Keratinocyte (primary cell): Measurements from ENCODE around the gene FCER1G. TPM values are rescaled to one million over a fixed set of nuclear protein-coding genes. Genes with fewer than 3 reads are reported as not detected.

Source experiments
- DNase-seq: peaks from one replicate; pipeline ENCODE4 v3.0.0-alpha.2; 2011; ENCODE audit warnings: low read depth, missing footprints, low spot score
- FAIRE-seq: peaks from 2 replicates; lab custom pipeline; 2011; peaks lifted over from hg19 to GRCh38; lab: Jason Lieb, UNC
- H2AFZ ChIP-seq: 2 replicates; pipeline ENCODE4 v1.6.0; 2012; ENCODE audit warnings: low read length, control low read depth, inconsistent platforms; ENCODE audit not compliant: control insufficient read depth
- H3K27ac ChIP-seq: 2 replicates; pipeline ENCODE4 v1.5.1; 2011; ENCODE audit warnings: low read length; ENCODE audit not compliant: control insufficient read depth, insufficient read depth
- H3K27me3 ChIP-seq: 3 replicates; pipeline ENCODE4 v1.6.0; 2011; ENCODE audit warnings: low read length; ENCODE audit not compliant: control insufficient read depth, insufficient read depth; ENCODE audit errors: extremely low read depth
- H3K36me3 ChIP-seq, 2 experiments: 2 replicates in 1 of 2; 3 replicates in 1 of 2; pipeline ENCODE4 v1.5.1; 2011; ENCODE audit warnings: low read length in 2 of 2, mild to moderate bottlenecking in 1 of 2; ENCODE audit not compliant: control insufficient read depth in 2 of 2, insufficient read depth in 2 of 2; ENCODE audit errors: extremely low read depth in 1 of 2
- H3K4me1 ChIP-seq: 3 replicates; pipeline ENCODE4 v1.5.1; 2011; ENCODE audit warnings: low read length; ENCODE audit not compliant: control insufficient read depth, insufficient read depth; ENCODE audit errors: extremely low read depth
- H3K4me2 ChIP-seq: 3 replicates; pipeline ENCODE4 v1.6.0; 2011; ENCODE audit warnings: low read depth, low read length; ENCODE audit not compliant: control insufficient read depth, insufficient read depth; ENCODE audit errors: extremely low read depth
- H3K4me3 ChIP-seq, 3 experiments: fragments of 200-600 bp in 1 of 3; sonication (generic) in 1 of 3; 2 replicates in 2 of 3; 3 replicates in 1 of 3; pipeline ENCODE4 v1.5.1; 2011 to 2016; ENCODE audit warnings: low read length in 3 of 3, mild to moderate bottlenecking in 3 of 3, control low read depth in 2 of 3, inconsistent platforms in 1 of 3, low read depth in 1 of 3, mixed read lengths in 1 of 3, mixed run types in 1 of 3, moderate library complexity in 1 of 3; ENCODE audit not compliant: control insufficient read depth in 2 of 3, insufficient read depth in 2 of 3; ENCODE audit errors: extremely low read depth in 1 of 3
- H3K79me2 ChIP-seq: 2 replicates; pipeline ENCODE4 v1.6.0; 2012; ENCODE audit warnings: low read length; ENCODE audit not compliant: control insufficient read depth, insufficient read depth
- H3K9ac ChIP-seq: 3 replicates; pipeline ENCODE4 v1.6.0; 2011; ENCODE audit warnings: low read length; ENCODE audit not compliant: control insufficient read depth, insufficient read depth; ENCODE audit errors: extremely low read depth
- H3K9me1 ChIP-seq: 3 replicates; pipeline ENCODE4 v1.6.0; 2011; ENCODE audit warnings: low read length; ENCODE audit not compliant: control insufficient read depth, insufficient read depth; ENCODE audit errors: extremely low read depth
- H3K9me3 ChIP-seq: 2 replicates; pipeline ENCODE4 v1.5.1; 2012; ENCODE audit warnings: low read depth, low read length; ENCODE audit not compliant: control insufficient read depth
- H4K20me1 ChIP-seq: 3 replicates; pipeline ENCODE4 v1.6.0; 2011; ENCODE audit warnings: low read length; ENCODE audit not compliant: control insufficient read depth, insufficient read depth; ENCODE audit errors: extremely low read depth
- EZH2 ChIP-seq: IDR thresholded peaks from one replicate; pipeline ENCODE4 v1.6.1; 2012; ENCODE audit warnings: inconsistent platforms, mild to moderate bottlenecking, low read length, moderate library complexity
- dilution Hi-C: fragments of 300-500 bp; cut with MboI; formaldehyde crosslinking; loops from one replicate; pipeline ENCODE4 v1.7.0; 2020; ENCODE audit warnings: low sequenced_read_pairs; ENCODE audit not compliant: extremely low pct_ligation_motif_present
- polyA plus RNA-seq, 5 experiments: library from polyadenylated mRNA; depleted of rRNA in 3 of 5; stranded (reverse) in 3 of 5; stranded (forward) in 1 of 5; unstranded in 1 of 5; fragments of >200 nt; gene quantifications; 1 replicate in 1 of 5; 2 replicates in 3 of 5; 3 replicates in 1 of 5; pipeline versions ENCODE4 v1.2.1 to v1.2.3, GENCODE V29; 2011 to 2012; ENCODE audit warnings: missing spikeins in 2 of 5, low read depth in 1 of 5, low replicate concordance in 1 of 5
- TF ChIP-seq, protein P1 (sequence below), 3 experiments: IDR thresholded peaks in 1 of 3; conservative IDR thresholded peaks in 1 of 3; optimal IDR thresholded peaks in 1 of 3; 2 replicates in 2 of 3; 3 replicates in 1 of 3; pipeline versions ENCODE3 to v1.5.1; 2011; ENCODE audit warnings: low read length in 3 of 3, mild to moderate bottlenecking in 3 of 3, moderate library complexity in 2 of 3, control low read depth in 1 of 3, inconsistent platforms in 1 of 3; ENCODE audit not compliant: insufficient read depth in 2 of 3; ENCODE audit errors: extremely low read depth in 1 of 3

Gene FCER1G
- polyA plus RNA-seq, 1 donor (not counting 4 experiments of a cell fraction or from before 2014, with no cell fraction given): 1.2 TPM

DNA sequence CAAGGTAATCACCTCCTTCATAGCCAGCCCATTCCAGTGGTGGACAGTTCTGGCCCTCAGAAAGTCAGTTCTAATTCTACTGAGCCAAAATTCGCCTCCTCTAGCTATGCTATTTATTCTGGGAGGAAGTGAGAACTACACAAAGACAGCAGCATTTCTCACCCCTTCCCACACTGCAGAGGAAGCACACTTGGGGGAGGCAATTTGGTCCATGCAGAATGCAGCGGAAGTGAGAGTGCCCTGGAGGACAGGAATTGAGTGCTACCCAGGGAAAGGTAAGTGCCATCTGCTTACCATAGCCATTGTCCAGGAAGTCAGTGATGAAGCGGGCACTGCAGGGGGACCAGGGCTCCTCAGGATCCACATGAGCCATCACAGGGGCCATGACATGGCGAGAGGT lies 19.9 kb upstream of the FCER1G start:
- Histone ChIP-seq H3K9me1 (no peaks in the 10 kb centered on the region), H2AFZ (no peak overlapping the region), H3K27ac (no peak overlapping the region), H4K20me1 (no peaks in the 10 kb centered on the region), H3K9ac (no peak overlapping the region), H3K4me2 (no peak overlapping the region), H3K9me3 (no peaks in the 10 kb centered on the region), H3K4me3 (no peak overlapping the region), H3K4me1 (peaks cover 25% of the 10 kb centered on the region), H3K27me3 (no peaks in the 10 kb centered on the region), H3K36me3 (no peaks in the 10 kb centered on the region), H3K79me2 (no peaks in the 10 kb centered on the region)
- TF ChIP-seq, protein P1, sequence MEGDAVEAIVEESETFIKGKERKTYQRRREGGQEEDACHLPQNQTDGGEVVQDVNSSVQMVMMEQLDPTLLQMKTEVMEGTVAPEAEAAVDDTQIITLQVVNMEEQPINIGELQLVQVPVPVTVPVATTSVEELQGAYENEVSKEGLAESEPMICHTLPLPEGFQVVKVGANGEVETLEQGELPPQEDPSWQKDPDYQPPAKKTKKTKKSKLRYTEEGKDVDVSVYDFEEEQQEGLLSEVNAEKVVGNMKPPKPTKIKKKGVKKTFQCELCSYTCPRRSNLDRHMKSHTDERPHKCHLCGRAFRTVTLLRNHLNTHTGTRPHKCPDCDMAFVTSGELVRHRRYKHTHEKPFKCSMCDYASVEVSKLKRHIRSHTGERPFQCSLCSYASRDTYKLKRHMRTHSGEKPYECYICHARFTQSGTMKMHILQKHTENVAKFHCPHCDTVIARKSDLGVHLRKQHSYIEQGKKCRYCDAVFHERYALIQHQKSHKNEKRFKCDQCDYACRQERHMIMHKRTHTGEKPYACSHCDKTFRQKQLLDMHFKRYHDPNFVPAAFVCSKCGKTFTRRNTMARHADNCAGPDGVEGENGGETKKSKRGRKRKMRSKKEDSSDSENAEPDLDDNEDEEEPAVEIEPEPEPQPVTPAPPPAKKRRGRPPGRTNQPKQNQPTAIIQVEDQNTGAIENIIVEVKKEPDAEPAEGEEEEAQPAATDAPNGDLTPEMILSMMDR (optimal IDR thresholded peaks at IDR 0.05 in 1 of 3, IDR thresholded peaks at IDR 0.05 in 1 of 3, conservative IDR thresholded peaks at IDR 0.05 in 1 of 3; ENCODE audit: extremely low read depth in 1 of 3, insufficient read depth in 2 of 3, low read length in 3 of 3): no peak
- TF ChIP-seq EZH2: no peak
- dilution Hi-C loops: no loop called here
- no peak for DNase-seq
- FAIRE-seq: no peak

- H3K27me3 ChIP-seq: no peaks in the 10 kb centered on the region
- no peaks in the 10 kb centered on the region for H3K79me2 ChIP-seq
- dilution Hi-C loops: no loop called here
- no peaks in the 10 kb centered on the region for H3K9me3 ChIP-seq
- peaks cover 35% of the 10 kb centered on the region for H3K4me1 ChIP-seq
- no peaks in the 10 kb centered on the region for H4K20me1 ChIP-seq
- no peak overlapping the region for H3K4me3 ChIP-seq
- no peak overlapping the region for H3K9ac ChIP-seq
- no peak for TF ChIP-seq EZH2
- TF ChIP-seq, protein P1 (optimal IDR thresholded peaks at IDR 0.05 in 1 of 3, IDR thresholded peaks at IDR 0.05 in 1 of 3, conservative IDR thresholded peaks at IDR 0.05 in 1 of 3; ENCODE audit: extremely low read depth in 1 of 3, insufficient read depth in 2 of 3, low read length in 3 of 3): no peak
- no peak for FAIRE-seq
- no peak overlapping the region for H3K4me2 ChIP-seq
- no peaks in the 10 kb centered on the region for H3K36me3 ChIP-seq
- no peak overlapping the region for H2AFZ ChIP-seq
- no peak for DNase-seq
- no peaks in the 10 kb centered on the region for H3K9me1 ChIP-seq
- no peak overlapping the region for H3K27ac ChIP-seq
These were observed 19.0 kb upstream of the FCER1G start for GRCh38 chr1:161196111-161196510.
